Activated CD8-positive, alpha-beta T cell treated with anti-CD3 and anti-CD28 coated beads, Interleukin-2, amount 10 ng/mL, durations not matched to agents 7 days and 5 days (primary cell): Measurements from ENCODE around the gene GINS3. TPM values are rescaled to one million over a fixed set of nuclear protein-coding genes. Genes with fewer than 3 reads are reported as not detected.

Source experiments
- ATAC-seq: fragments of 150-1000 bp; cut with Tn5 transposase; one replicate; pipeline ENCODE4 v1.10.0; 2021; ENCODE audit warnings: moderate library complexity
- CTCF ChIA-PET: fragments of 350-600 bp; sonication (Branson Sonifier 250); formaldehyde crosslinking; loops from one replicate; lab custom pipeline; 2021; ENCODE audit warnings: antibody characterized with exemption; lab: Charles Lee
- POLR2A ChIA-PET: fragments of 350-600 bp; sonication (Branson Sonifier 250); formaldehyde crosslinking; loops from one replicate; lab custom pipeline; 2021; ENCODE audit warnings: antibody characterized with exemption; lab: Charles Lee
- DNase-seq: peaks from one replicate; pipeline ENCODE4 v3.0.0-alpha.2; 2020
- H3K27ac Mint-ChIP-seq: one replicate; pipeline ENCODE4 v1.8.0; 2021; ENCODE audit warnings: mild to moderate bottlenecking, mixed read lengths
- H3K27me3 Mint-ChIP-seq: one replicate; pipeline ENCODE4 v1.8.0; 2021; ENCODE audit warnings: low read depth, mixed read lengths
- H3K36me3 Mint-ChIP-seq: one replicate; pipeline ENCODE4 v1.8.0; 2021; ENCODE audit warnings: low read depth, mixed read lengths
- H3K4me1 Mint-ChIP-seq: one replicate; pipeline ENCODE4 v1.8.0; 2021; ENCODE audit warnings: low read depth, mixed read lengths
- H3K4me3 Mint-ChIP-seq: one replicate; pipeline ENCODE4 v1.8.0; 2021; ENCODE audit warnings: mild to moderate bottlenecking, mixed read lengths
- H3K9me3 Mint-ChIP-seq: one replicate; pipeline ENCODE4 v1.8.0; 2022; ENCODE audit warnings: mixed read lengths; ENCODE audit not compliant: insufficient read depth
- total RNA-seq, 2 experiments: library from RNA; stranded (reverse); gene quantifications; one replicate each; pipeline ENCODE4 v1.2.3, GENCODE V29; 2021

GINS3 gene
- total RNA-seq, 2 experiments from 2014 or later, result 16.3 to 18.0 TPM

GRCh38 chr16:58451265-58451689 is 59.0 kb downstream of the GINS3 start:
- Mint-ChIP-seq H3K27me3 (peaks cover 29% of the 10 kb centered on the region), H3K27ac (no peak overlapping the region), H3K36me3 (no peaks in the 10 kb centered on the region), H3K4me3 (no peak overlapping the region), H3K4me1 (peaks cover 9% of the 10 kb centered on the region), H3K9me3 (no peaks in the 10 kb centered on the region)
- DNase-seq, result no peak
- CTCF ChIA-PET, result interaction anchor here (1.2 kb wide), 1 partner anchor 114 kb away, joined by 4 read pairs; no protein-coding TSS in a partner anchor
- no peak for ATAC-seq
- POLR2A ChIA-PET, result no interaction called here

DNA sequence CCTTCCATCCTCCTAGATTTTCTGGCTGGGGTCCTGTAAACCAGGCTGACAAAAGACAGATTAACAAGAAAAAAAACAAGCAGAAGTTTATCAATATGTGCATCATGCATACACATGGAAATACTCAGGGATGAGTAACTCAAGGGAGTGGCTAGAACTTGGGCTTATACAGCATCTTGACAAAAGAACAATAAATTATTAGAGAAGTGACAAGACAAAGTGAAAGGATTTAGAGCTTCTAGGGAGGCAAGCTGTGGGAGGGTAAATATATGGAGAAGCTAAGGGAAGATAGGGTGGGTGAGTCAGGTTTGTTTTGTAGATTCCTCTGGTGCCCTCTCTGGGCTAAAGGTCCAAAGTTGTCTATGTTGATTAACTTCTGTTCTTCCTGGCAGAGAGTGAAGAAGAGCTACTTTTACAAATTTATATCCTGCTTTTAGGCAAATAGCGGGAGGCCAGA is 59.7 kb downstream of the GINS3 start:
- ATAC-seq, result no peak
- no peak overlapping the region for H3K4me3 Mint-ChIP-seq
- peaks cover 31% of the 10 kb centered on the region for H3K27me3 Mint-ChIP-seq
- ChIA-PET POLR2A (no interaction called here), CTCF (interaction anchor here (1.0 to 1.2 kb wide), 2 partner anchors 115 to 132 kb away, joined by 3 to 4 read pairs; no protein-coding TSS in a partner anchor)
- no peak for DNase-seq
- H3K4me1 Mint-ChIP-seq, result peaks cover 9% of the 10 kb centered on the region
- H3K27ac Mint-ChIP-seq, result no peak overlapping the region
- H3K36me3 Mint-ChIP-seq, result no peaks in the 10 kb centered on the region
- H3K9me3 Mint-ChIP-seq, result no peaks in the 10 kb centered on the region

- Mint-ChIP-seq H3K9me3 (no peaks in the 10 kb centered on the region), H3K36me3 (no peaks in the 10 kb centered on the region), H3K4me3 (no peak overlapping the region), H3K4me1 (peaks cover 9% of the 10 kb centered on the region), H3K27me3 (peaks cover 27% of the 10 kb centered on the region), H3K27ac (no peak overlapping the region)
- CTCF ChIA-PET, result interaction anchor here (1.0 kb wide), 1 partner anchor 133 kb away, joined by 3 read pairs; no protein-coding TSS in a partner anchor
- DNase-seq, result no peak
- ATAC-seq, result no peak
- POLR2A ChIA-PET, result no interaction called here
Observed at GRCh38 chr16:58452640-58453039, 60.4 kb downstream of the GINS3 start.

DNA sequence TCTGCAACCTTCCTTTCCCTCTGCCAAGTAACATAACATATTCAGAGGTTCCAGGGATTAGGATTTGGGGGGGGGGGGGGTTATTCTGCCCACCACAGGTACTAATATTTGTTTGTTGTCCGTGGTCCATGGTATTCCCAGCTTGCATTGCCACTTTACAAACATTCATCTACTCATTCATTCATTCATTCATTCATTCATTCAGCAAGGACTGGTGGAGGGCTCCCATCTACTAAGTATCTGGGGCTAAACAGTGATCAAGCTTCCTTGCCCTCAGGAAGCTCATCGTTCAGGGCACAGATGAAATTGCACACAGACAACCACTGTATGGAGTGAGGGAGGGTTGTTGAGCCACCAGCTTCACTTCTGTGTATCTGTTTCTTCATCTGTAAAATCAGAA is 61.9 kb downstream of the GINS3 start:
- ChIA-PET CTCF (no interaction called here), POLR2A (no interaction called here)
- ATAC-seq (no peak), DNase-seq (no peak)
- H3K4me1 Mint-ChIP-seq, result peaks cover 9% of the 10 kb centered on the region
- peaks cover 22% of the 10 kb centered on the region for H3K27me3 Mint-ChIP-seq
- no peak overlapping the region for H3K27ac Mint-ChIP-seq
- H3K4me3 Mint-ChIP-seq, result no peak overlapping the region
- H3K9me3 Mint-ChIP-seq, result no peaks in the 10 kb centered on the region
- H3K36me3 Mint-ChIP-seq, result no peaks in the 10 kb centered on the region

GRCh38 chr16:58454856-58455255 is 62.6 kb downstream of the GINS3 start:
- no peak overlapping the region for H3K4me3 Mint-ChIP-seq
- no peak overlapping the region for H3K27ac Mint-ChIP-seq
- no peak for DNase-seq
- H3K27me3 Mint-ChIP-seq, result peaks cover 23% of the 10 kb centered on the region
- CTCF ChIA-PET, result no interaction called here
- ATAC-seq, result no peak
- POLR2A ChIA-PET, result no interaction called here
- H3K9me3 Mint-ChIP-seq, result no peaks in the 10 kb centered on the region
- H3K36me3 Mint-ChIP-seq, result no peaks in the 10 kb centered on the region
- peaks cover 5% of the 10 kb centered on the region for H3K4me1 Mint-ChIP-seq

Other genes with a start within 250 kb of the GINS3 start
- gene CSNK2A2, start 194.4 kb upstream of the GINS3 start, total RNA-seq, result 10 to 100 TPM; 62.2 to 67.1 TPM
- gene PRSS54, start 97.4 kb upstream of the GINS3 start, total RNA-seq, result not detected
- not detected for gene NDRG4, start 107.7 kb downstream of the GINS3 start, total RNA-seq
- 10 to 100 TPM; 16.0 to 16.9 TPM for gene SETD6, start 123.0 kb downstream of the GINS3 start, total RNA-seq
- 100 to 1,000 TPM; 262 TPM for gene CNOT1, start 237.4 kb downstream of the GINS3 start, total RNA-seq